RWPE2 (cell line): ENCODE data around the gene PHLDB1.
A peak's percentile ranks its signal among the peaks of the same experiment; 100 is the strongest.
"Not testable (repeated sequence)": the region's sequence is repeated elsewhere in the genome, so short reads cannot be mapped to it uniquely, and the experiment has no call there.

Experiments
- ATAC-seq: fragments of 200-7000 bp; cut with Tn5 transposase; 3 replicates; pipeline ENCODE4 v1.9.1; 2021; ENCODE audit warnings: low read depth
- DNase-seq: peaks from one replicate; pipeline ENCODE4 v3.0.0-alpha.2; 2020; ENCODE audit warnings: low spot score
- H3K27ac ChIP-seq: fragments of 450-650 bp; 2 replicates; pipeline ENCODE4 v1.5.1; 2017; ENCODE audit warnings: mild to moderate bottlenecking; ENCODE audit not compliant: poor library complexity, severe bottlenecking
- H3K27me3 ChIP-seq: fragments of 250-450 bp; sonication (Bioruptor Pico); 2 replicates; pipeline ENCODE4 v1.5.1; 2021; ENCODE audit warnings: mild to moderate bottlenecking, moderate library complexity; ENCODE audit not compliant: insufficient read depth, poor library complexity, severe bottlenecking
- H3K36me3 ChIP-seq: fragments of 250-450 bp; sonication (Bioruptor Pico); 2 replicates; pipeline ENCODE4 v1.5.1; 2020; ENCODE audit warnings: low read depth, mild to moderate bottlenecking, moderate library complexity
- H3K4me1 ChIP-seq: fragments of 250-450 bp; sonication (Bioruptor Pico); 2 replicates; pipeline ENCODE4 v1.5.1; 2021; ENCODE audit warnings: mild to moderate bottlenecking, moderate library complexity; ENCODE audit not compliant: insufficient read depth, poor library complexity, severe bottlenecking
- H3K4me3 ChIP-seq: fragments of 250-450 bp; sonication (Bioruptor Pico); 2 replicates; pipeline ENCODE4 v1.5.1; 2021; ENCODE audit warnings: mild to moderate bottlenecking, moderate library complexity; ENCODE audit not compliant: severe bottlenecking
- H3K9me3 ChIP-seq: fragments of 250-450 bp; sonication (Bioruptor Pico); 2 replicates; pipeline ENCODE4 v1.5.1; 2021; ENCODE audit warnings: mild to moderate bottlenecking, moderate library complexity; ENCODE audit not compliant: severe bottlenecking
- TF ChIP-seq, protein P1 (sequence below): fragments of 450-650 bp; IDR thresholded peaks from one replicate; pipeline ENCODE4 v1.5.1; 2017; ENCODE audit warnings: mild to moderate bottlenecking, moderate library complexity; ENCODE audit not compliant: poor library complexity, severe bottlenecking

The PHLDB1 gene

DNA sequence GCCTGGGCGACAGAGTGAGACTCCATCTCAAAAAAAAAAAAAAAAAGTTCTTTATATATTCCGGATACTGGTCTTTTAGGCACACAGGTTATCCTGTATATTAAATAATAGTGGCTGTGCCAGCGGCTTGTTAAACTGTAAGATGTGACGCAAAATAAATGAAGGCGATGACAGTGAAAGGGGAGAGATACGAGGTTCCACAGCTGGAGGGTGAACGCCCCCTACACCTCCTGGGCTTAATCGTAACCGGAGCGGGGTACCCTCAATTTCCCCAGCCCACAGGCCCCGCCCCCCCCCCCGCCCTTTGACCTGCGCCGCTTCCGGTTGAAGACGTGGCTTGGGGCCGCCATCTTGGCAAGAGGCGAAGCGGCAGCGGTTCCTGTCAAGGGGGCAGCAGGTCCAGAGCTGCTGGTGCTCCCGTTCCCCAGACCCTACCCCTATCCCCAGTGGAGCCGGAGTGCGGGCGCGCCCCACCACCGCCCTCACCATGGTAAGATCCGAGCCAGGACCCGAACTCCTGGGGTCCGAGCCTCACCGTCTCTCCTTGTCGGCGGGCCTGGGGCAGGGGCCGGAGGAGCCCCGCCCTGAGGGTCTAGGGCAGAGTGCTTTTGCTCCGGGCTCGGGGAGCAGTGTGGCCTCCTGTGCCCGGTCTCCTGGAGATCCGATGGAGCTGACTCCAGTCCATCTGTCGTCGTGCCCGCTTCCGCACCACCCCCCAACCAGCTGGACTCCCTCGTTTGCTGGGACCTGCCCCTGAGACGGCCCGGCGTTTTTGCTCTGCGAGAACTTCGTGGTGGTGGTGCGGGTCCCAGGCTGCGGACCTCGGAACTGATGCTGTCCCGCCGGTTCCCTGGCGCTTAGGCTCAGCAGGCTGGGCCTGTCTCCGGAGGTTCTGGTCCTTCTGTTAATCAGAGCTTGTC is 35.1 kb upstream of the PHLDB1 start, which contains the start of gene ARCN1:
TSS of gene ARCN1 (plus strand) at position 349 of the 920 bp plus-strand sequence. CDS start at position 488, 139 bp downstream.
- ATAC-seq (peak; percentile 66), DNase-seq (peak; percentile 73)
- no peaks in the 10 kb centered on the region for H3K9me3 ChIP-seq
- H3K27me3 ChIP-seq: no peaks in the 10 kb centered on the region
- peaks cover 33% of the 10 kb centered on the region for H3K36me3 ChIP-seq
- peak within 1 kb of the TSS; percentile 73 for H3K27ac ChIP-seq
- peak within 1 kb of the TSS; percentile 99 for H3K4me3 ChIP-seq
- TF ChIP-seq, protein P1, sequence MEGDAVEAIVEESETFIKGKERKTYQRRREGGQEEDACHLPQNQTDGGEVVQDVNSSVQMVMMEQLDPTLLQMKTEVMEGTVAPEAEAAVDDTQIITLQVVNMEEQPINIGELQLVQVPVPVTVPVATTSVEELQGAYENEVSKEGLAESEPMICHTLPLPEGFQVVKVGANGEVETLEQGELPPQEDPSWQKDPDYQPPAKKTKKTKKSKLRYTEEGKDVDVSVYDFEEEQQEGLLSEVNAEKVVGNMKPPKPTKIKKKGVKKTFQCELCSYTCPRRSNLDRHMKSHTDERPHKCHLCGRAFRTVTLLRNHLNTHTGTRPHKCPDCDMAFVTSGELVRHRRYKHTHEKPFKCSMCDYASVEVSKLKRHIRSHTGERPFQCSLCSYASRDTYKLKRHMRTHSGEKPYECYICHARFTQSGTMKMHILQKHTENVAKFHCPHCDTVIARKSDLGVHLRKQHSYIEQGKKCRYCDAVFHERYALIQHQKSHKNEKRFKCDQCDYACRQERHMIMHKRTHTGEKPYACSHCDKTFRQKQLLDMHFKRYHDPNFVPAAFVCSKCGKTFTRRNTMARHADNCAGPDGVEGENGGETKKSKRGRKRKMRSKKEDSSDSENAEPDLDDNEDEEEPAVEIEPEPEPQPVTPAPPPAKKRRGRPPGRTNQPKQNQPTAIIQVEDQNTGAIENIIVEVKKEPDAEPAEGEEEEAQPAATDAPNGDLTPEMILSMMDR: no peak
- H3K4me1 ChIP-seq: peaks cover 12% of the 10 kb centered on the region

GRCh38 chr11:118572981-118573550 is 34.3 kb upstream of the PHLDB1 start:
- ATAC-seq: peak; percentile 63
- Histone ChIP-seq H3K27me3 (no peaks in the 10 kb centered on the region), H3K36me3 (peaks cover 39% of the 10 kb centered on the region), H3K4me1 (peaks cover 16% of the 10 kb centered on the region), H3K27ac (peak overlapping the region; percentile 73), H3K9me3 (no peaks in the 10 kb centered on the region), H3K4me3 (peak overlapping the region; percentile 99)
- no peak for DNase-seq
- TF ChIP-seq, protein P1: no peak

- DNase-seq: no peak
- Histone ChIP-seq H3K27ac (no peak overlapping the region), H3K27me3 (no peaks in the 10 kb centered on the region), H3K4me1 (peaks cover 19% of the 10 kb centered on the region), H3K9me3 (no peaks in the 10 kb centered on the region), H3K4me3 (no peak overlapping the region), H3K36me3 (peaks cover 45% of the 10 kb centered on the region)
- TF ChIP-seq, protein P1: no peak
- no peak for ATAC-seq
These were observed 32.8 kb upstream of the PHLDB1 start for GRCh38 chr11:118574636-118575035.

DNA sequence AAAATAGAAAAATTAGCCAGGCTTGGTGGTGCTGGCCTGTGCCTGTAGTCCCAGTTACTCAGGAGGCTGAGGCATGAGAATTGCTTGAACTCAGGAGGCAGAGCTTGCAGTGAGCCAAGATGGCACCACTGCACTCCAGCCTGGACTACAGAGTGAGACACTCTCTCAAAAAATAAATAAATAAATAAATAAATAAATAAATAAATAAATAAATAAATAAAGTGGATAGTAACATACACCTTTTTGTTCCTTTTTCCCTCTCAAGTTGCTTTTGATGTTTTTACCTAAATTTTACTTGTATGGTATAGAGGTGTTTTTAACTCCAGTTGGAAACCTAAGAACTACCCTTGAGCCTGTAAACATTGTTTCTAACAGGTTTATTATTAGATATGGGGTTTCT is 29.4 kb upstream of the PHLDB1 start:
- not testable (repeated sequence) for H3K9me3 ChIP-seq, DNase-seq, H3K4me3 ChIP-seq, H3K27me3 ChIP-seq, H3K27ac ChIP-seq, ATAC-seq
- Histone ChIP-seq H3K4me1 (peaks cover 22% of the 10 kb centered on the region), H3K36me3 (peaks cover 79% of the 10 kb centered on the region)

GRCh38 chr11:118581057-118581456 is 26.4 kb upstream of the PHLDB1 start:
- Histone ChIP-seq H3K9me3 (no peaks in the 10 kb centered on the region), H3K27me3 (no peaks in the 10 kb centered on the region), H3K36me3 (peaks cover 85% of the 10 kb centered on the region), H3K27ac (no peak overlapping the region), H3K4me3 (no peak overlapping the region), H3K4me1 (peaks cover 10% of the 10 kb centered on the region)
- TF ChIP-seq, protein P1: no peak
- ATAC-seq (no peak), DNase-seq (no peak)
